Measurements from ENCODE around the gene HSPD1.

DNA sequence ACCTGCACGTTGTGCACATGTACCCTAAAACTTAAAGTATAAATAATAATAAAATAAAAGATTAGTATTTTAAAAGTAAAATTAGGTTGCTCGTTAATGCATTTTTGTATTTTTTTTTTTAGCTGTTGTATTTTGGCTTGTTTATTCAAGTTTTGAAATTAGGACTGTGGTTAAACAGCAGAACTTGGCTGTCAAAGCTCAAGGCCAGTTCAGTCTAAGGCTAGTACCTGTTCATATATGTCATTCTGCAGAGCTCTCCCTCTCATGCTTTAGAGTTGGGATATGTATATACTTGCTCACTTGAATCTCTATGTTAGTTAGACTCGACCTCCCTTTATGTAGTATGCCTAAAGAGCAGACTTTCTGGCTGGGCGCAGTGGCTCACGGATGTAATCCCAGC lies 48.9 kb upstream of the HSPD1 start:
- TF ChIP-seq ZNF217 (IDR thresholded peaks at IDR 0.05) (no peak), CTCF (IDR thresholded peaks at IDR 0.05 in 2 of 3, conservative IDR thresholded peaks at IDR 0.05 in 1 of 3; ENCODE audit: control insufficient read depth in 2 of 3, extremely low read depth in 1 of 3, insufficient read depth in 1 of 3, low read depth in 3 of 3, low read length in 3 of 3) (no peak), RFX5 (IDR thresholded peaks at IDR 0.05; ENCODE audit: low read depth, low read length) (no peak), DPF2 (IDR thresholded peaks at IDR 0.05) (no peak)
- TF ChIP-seq, protein P1, sequence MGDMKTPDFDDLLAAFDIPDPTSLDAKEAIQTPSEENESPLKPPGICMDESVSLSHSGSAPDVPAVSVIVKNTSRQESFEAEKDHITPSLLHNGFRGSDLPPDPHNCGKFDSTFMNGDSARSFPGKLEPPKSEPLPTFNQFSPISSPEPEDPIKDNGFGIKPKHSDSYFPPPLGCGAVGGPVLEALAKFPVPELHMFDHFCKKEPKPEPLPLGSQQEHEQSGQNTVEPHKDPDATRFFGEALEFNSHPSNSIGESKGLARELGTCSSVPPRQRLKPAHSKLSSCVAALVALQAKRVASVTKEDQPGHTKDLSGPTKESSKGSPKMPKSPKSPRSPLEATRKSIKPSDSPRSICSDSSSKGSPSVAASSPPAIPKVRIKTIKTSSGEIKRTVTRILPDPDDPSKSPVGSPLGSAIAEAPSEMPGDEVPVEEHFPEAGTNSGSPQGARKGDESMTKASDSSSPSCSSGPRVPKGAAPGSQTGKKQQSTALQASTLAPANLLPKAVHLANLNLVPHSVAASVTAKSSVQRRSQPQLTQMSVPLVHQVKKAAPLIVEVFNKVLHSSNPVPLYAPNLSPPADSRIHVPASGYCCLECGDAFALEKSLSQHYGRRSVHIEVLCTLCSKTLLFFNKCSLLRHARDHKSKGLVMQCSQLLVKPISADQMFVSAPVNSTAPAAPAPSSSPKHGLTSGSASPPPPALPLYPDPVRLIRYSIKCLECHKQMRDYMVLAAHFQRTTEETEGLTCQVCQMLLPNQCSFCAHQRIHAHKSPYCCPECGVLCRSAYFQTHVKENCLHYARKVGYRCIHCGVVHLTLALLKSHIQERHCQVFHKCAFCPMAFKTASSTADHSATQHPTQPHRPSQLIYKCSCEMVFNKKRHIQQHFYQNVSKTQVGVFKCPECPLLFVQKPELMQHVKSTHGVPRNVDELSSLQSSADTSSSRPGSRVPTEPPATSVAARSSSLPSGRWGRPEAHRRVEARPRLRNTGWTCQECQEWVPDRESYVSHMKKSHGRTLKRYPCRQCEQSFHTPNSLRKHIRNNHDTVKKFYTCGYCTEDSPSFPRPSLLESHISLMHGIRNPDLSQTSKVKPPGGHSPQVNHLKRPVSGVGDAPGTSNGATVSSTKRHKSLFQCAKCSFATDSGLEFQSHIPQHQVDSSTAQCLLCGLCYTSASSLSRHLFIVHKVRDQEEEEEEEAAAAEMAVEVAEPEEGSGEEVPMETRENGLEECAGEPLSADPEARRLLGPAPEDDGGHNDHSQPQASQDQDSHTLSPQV (IDR thresholded peaks at IDR 0.05): no peak
